Ishikawa (cell line): Measurements from ENCODE around the gene FAM222A.

Experiments
- CEBPB ChIP-seq: IDR thresholded peaks from 2 replicates; pipeline ENCODE4 v1.6.1; 2012
- CREB1 ChIP-seq: IDR thresholded peaks from 2 replicates; pipeline ENCODE4 v1.6.1; 2012; ENCODE audit warnings: low read depth
- EGR1 ChIP-seq: IDR thresholded peaks from 2 replicates; pipeline ENCODE4 v1.6.1; 2012
- EP300 ChIP-seq: IDR thresholded peaks from 2 replicates; pipeline ENCODE4 v1.6.1; 2012; ENCODE audit warnings: borderline replicate concordance
- FOXM1 ChIP-seq: IDR thresholded peaks from 2 replicates; pipeline ENCODE4 v1.6.1; 2012; ENCODE audit warnings: low read depth, borderline replicate concordance
- RAD21 ChIP-seq: IDR thresholded peaks from 2 replicates; pipeline ENCODE4 v1.6.1; 2012; ENCODE audit warnings: low read depth
- TAF1 ChIP-seq: IDR thresholded peaks from 2 replicates; pipeline ENCODE4 v1.6.1; 2012; ENCODE audit warnings: low read depth, mild to moderate bottlenecking
- TCF12 ChIP-seq: IDR thresholded peaks from 2 replicates; pipeline ENCODE4 v1.6.1; 2012; ENCODE audit warnings: low read depth
- TEAD4 ChIP-seq: IDR thresholded peaks from 2 replicates; pipeline ENCODE4 v1.6.1; 2012
- YY1 ChIP-seq: IDR thresholded peaks from 2 replicates; pipeline ENCODE4 v1.6.1; 2012; ENCODE audit warnings: low read depth
- ZBTB7A ChIP-seq: IDR thresholded peaks from 2 replicates; pipeline ENCODE4 v1.6.1; 2012; ENCODE audit warnings: low read depth
- TF ChIP-seq, protein P1 (sequence below): IDR thresholded peaks from 2 replicates; pipeline ENCODE4 v1.6.1; 2012; ENCODE audit warnings: low read depth, mild to moderate bottlenecking
- TF ChIP-seq, protein P2 (sequence below): IDR thresholded peaks from 2 replicates; pipeline ENCODE4 v1.6.1; 2012
- TF ChIP-seq, protein P3 (sequence below): IDR thresholded peaks from 2 replicates; pipeline ENCODE4 v1.6.1; 2012

DNA sequence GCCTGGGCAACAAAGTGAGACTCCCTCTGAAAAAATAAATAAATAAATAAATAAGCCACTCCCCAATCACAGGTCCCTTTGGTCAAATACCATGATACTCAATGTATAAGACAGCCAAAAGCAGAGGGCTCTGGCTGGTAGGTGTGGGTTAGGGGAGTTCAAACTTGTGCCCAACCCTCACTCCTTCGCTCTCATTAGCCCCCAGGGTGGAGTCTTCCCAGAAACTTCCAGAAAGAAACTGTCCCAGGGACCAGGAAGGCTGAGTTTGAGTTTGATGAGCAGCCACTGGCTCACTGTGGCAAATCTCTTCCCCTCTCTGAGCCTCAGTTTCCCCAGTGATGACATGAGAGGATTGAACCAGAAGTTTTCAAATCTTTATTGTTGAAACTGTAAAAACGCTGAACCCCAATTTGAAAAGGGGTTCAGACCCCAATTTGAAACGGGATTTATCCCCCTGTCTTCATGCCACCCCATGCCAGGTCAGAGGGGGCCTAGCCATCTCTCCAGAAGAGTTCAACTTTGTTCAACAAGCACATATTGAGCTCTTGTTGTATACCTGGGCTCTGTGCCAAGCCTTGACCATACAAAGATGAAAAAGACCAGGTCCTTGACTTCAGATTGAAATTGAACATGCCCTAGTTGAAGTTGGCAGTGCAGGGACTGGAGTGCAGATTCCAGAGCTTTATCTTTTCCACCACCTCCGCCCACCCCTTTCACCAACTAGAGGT is 9.1 kb upstream of the FAM222A start:
- no peak for TF ChIP-seq EP300
- TF ChIP-seq FOXM1, result no peak
- TF ChIP-seq EGR1, result no peak
- TF ChIP-seq, protein P1, sequence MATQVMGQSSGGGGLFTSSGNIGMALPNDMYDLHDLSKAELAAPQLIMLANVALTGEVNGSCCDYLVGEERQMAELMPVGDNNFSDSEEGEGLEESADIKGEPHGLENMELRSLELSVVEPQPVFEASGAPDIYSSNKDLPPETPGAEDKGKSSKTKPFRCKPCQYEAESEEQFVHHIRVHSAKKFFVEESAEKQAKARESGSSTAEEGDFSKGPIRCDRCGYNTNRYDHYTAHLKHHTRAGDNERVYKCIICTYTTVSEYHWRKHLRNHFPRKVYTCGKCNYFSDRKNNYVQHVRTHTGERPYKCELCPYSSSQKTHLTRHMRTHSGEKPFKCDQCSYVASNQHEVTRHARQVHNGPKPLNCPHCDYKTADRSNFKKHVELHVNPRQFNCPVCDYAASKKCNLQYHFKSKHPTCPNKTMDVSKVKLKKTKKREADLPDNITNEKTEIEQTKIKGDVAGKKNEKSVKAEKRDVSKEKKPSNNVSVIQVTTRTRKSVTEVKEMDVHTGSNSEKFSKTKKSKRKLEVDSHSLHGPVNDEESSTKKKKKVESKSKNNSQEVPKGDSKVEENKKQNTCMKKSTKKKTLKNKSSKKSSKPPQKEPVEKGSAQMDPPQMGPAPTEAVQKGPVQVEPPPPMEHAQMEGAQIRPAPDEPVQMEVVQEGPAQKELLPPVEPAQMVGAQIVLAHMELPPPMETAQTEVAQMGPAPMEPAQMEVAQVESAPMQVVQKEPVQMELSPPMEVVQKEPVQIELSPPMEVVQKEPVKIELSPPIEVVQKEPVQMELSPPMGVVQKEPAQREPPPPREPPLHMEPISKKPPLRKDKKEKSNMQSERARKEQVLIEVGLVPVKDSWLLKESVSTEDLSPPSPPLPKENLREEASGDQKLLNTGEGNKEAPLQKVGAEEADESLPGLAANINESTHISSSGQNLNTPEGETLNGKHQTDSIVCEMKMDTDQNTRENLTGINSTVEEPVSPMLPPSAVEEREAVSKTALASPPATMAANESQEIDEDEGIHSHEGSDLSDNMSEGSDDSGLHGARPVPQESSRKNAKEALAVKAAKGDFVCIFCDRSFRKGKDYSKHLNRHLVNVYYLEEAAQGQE, result no peak
- no peak for TF ChIP-seq CREB1
- no peak for TF ChIP-seq CEBPB
- no peak for TF ChIP-seq ZBTB7A
- TF ChIP-seq, protein P2, sequence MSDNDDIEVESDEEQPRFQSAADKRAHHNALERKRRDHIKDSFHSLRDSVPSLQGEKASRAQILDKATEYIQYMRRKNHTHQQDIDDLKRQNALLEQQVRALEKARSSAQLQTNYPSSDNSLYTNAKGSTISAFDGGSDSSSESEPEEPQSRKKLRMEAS, result no peak
- no peak for TF ChIP-seq YY1
- no peak for TF ChIP-seq RAD21
- no peak for TF ChIP-seq TAF1
- no peak for TF ChIP-seq TCF12
- TF ChIP-seq, protein P3, sequence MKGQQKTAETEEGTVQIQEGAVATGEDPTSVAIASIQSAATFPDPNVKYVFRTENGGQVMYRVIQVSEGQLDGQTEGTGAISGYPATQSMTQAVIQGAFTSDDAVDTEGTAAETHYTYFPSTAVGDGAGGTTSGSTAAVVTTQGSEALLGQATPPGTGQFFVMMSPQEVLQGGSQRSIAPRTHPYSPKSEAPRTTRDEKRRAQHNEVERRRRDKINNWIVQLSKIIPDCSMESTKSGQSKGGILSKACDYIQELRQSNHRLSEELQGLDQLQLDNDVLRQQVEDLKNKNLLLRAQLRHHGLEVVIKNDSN, result no peak
- TF ChIP-seq TEAD4, result no peak
